ENCODE results near the gene TXNDC11. TPM values are rescaled to one million over a fixed set of nuclear protein-coding genes. Genes with fewer than 3 reads are reported as not detected.

The TXNDC11 gene
- total and polyA plus RNA-seq, 2 experiments from 2014 or later = 6.8 to 12.0 TPM

- TF ChIP-seq CREB1 (CRISPR knock-in tag; IDR thresholded peaks at IDR 0.05; ENCODE audit: low read depth) = no peak
- no peak for TF ChIP-seq STAT1 (IDR thresholded peaks at IDR 0.05; ENCODE audit: unreplicated experiment)
- TF ChIP-seq ETS1 (IDR thresholded peaks at IDR 0.05) = no peak
- TF ChIP-seq, protein P1, sequence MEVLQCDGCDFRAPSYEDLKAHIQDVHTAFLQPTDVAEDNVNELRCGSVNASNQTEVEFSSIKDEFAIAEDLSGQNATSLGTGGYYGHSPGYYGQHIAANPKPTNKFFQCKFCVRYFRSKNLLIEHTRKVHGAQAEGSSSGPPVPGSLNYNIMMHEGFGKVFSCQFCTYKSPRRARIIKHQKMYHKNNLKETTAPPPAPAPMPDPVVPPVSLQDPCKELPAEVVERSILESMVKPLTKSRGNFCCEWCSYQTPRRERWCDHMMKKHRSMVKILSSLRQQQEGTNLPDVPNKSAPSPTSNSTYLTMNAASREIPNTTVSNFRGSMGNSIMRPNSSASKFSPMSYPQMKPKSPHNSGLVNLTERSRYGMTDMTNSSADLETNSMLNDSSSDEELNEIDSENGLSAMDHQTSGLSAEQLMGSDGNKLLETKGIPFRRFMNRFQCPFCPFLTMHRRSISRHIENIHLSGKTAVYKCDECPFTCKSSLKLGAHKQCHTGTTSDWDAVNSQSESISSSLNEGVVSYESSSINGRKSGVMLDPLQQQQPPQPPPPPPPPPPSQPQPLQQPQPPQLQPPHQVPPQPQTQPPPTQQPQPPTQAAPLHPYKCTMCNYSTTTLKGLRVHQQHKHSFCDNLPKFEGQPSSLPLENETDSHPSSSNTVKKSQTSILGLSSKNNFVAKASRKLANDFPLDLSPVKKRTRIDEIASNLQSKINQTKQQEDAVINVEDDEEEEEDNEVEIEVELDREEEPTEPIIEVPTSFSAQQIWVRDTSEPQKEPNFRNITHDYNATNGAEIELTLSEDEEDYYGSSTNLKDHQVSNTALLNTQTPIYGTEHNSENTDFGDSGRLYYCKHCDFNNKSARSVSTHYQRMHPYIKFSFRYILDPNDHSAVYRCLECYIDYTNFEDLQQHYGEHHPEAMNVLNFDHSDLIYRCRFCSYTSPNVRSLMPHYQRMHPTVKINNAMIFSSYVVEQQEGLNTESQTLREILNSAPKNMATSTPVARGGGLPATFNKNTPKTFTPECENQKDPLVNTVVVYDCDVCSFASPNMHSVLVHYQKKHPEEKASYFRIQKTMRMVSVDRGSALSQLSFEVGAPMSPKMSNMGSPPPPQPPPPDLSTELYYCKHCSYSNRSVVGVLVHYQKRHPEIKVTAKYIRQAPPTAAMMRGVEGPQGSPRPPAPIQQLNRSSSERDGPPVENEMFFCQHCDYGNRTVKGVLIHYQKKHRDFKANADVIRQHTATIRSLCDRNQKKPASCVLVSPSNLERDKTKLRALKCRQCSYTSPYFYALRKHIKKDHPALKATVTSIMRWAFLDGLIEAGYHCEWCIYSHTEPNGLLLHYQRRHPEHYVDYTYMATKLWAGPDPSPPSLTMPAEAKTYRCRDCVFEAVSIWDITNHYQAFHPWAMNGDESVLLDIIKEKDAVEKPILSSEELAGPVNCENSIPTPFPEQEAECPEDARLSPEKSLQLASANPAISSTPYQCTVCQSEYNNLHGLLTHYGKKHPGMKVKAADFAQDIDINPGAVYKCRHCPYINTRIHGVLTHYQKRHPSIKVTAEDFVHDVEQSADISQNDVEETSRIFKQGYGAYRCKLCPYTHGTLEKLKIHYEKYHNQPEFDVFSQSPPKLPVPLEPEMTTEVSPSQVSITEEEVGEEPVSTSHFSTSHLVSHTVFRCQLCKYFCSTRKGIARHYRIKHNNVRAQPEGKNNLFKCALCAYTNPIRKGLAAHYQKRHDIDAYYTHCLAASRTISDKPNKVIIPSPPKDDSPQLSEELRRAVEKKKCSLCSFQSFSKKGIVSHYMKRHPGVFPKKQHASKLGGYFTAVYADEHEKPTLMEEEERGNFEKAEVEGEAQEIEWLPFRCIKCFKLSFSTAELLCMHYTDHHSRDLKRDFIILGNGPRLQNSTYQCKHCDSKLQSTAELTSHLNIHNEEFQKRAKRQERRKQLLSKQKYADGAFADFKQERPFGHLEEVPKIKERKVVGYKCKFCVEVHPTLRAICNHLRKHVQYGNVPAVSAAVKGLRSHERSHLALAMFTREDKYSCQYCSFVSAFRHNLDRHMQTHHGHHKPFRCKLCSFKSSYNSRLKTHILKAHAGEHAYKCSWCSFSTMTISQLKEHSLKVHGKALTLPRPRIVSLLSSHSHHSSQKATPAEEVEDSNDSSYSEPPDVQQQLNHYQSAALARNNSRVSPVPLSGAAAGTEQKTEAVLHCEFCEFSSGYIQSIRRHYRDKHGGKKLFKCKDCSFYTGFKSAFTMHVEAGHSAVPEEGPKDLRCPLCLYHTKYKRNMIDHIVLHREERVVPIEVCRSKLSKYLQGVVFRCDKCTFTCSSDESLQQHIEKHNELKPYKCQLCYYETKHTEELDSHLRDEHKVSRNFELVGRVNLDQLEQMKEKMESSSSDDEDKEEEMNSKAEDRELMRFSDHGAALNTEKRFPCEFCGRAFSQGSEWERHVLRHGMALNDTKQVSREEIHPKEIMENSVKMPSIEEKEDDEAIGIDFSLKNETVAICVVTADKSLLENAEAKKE (CRISPR knock-in tag; IDR thresholded peaks at IDR 0.05) = no peak
Observed at GRCh38 chr16:11768849-11769248, 26.2 kb upstream of the TXNDC11 start (continued).

DNA sequence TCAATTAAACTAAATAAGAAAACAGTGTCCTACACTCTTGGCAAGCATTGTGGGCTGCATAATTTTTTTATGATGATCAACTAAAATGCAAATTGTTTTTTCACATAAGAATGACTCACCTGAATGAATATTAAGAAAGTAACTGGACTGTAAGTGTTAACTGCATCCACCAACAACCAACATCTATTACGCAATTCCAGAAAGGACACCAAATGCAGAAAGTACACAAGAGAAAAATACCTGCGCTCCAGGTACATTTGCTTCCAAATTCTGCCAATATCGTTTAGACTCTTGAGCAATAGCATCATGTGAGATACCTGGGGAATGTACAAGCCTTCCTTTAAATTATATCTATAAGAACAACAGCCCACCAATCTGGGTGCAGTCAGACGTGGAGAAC lies 19.8 kb upstream of the TXNDC11 start:
- no peaks in the 10 kb centered on the region for H3K27me3 Mint-ChIP-seq (ENCODE audit: insufficient read depth, low read depth, poor library complexity)
- H2AFZ ChIP-seq = no peak overlapping the region
- TF ChIP-seq REST (IDR thresholded peaks at IDR 0.05; ENCODE audit: unreplicated experiment) = no peak
- no peak for TF ChIP-seq JUNB (IDR thresholded peaks at IDR 0.05; ENCODE audit: unreplicated experiment)
- no peak for TF ChIP-seq STAT1 (IDR thresholded peaks at IDR 0.05; ENCODE audit: unreplicated experiment)
- TF ChIP-seq CREB1 (CRISPR knock-in tag; IDR thresholded peaks at IDR 0.05; ENCODE audit: low read depth) = no peak
- TF ChIP-seq EZH2phosphoT487 (IDR thresholded peaks at IDR 0.05; ENCODE audit: unreplicated experiment) = no peak
- no peak for TF ChIP-seq EZH2 (IDR thresholded peaks at IDR 0.05; ENCODE audit: low read depth, unreplicated experiment)
- no peak for TF ChIP-seq ZNF331 (CRISPR knock-in tag; IDR thresholded peaks at IDR 0.05; ENCODE audit: low read depth)
- no peak for TF ChIP-seq ETS1 (IDR thresholded peaks at IDR 0.05)
- TF ChIP-seq POLR2AphosphoS5 (IDR thresholded peaks at IDR 0.05; ENCODE audit: low read depth) = no peak
- no peak for TF ChIP-seq ZNF114 (CRISPR knock-in tag; IDR thresholded peaks at IDR 0.05)

More for the DNA sequence above, 19.8 kb upstream of the TXNDC11 start:
- Histone ChIP-seq H3K27ac (ENCODE audit: low read depth) (no peak overlapping the region), H3K27me3 (ENCODE audit: insufficient read depth) (no peaks in the 10 kb centered on the region), H3K4me3 (no peak overlapping the region), H3K4me2 (no peak overlapping the region), H3K4me1 (ENCODE audit: insufficient read depth) (no peaks in the 10 kb centered on the region), H3F3A (replicated peaks; ENCODE audit: low read depth) (peaks cover 7% of the 10 kb centered on the region; the same call in 1 of the 2 replicates), H3K79me2 (replicated peaks; ENCODE audit: insufficient read depth) (no peaks in the 10 kb centered on the region), H4K20me1 (replicated peaks; ENCODE audit: insufficient read depth) (peaks cover 7% of the 10 kb centered on the region; the same call in 1 of the 2 replicates), H3K9me2 (ENCODE audit: insufficient read depth) (no peaks in the 10 kb centered on the region), H3K36me3 (ENCODE audit: insufficient read depth) (peaks cover 60% of the 10 kb centered on the region)
- no peak overlapping the region for H3K27ac Mint-ChIP-seq
- no peaks in the 10 kb centered on the region for H3K4me1 Mint-ChIP-seq
- ATAC-seq (no peak), DNase-seq (ENCODE audit: low spot score) (no peak)
- no peak overlapping the region for H3K4me3 Mint-ChIP-seq
- H3K9me3 Mint-ChIP-seq = no peaks in the 10 kb centered on the region
- H3K36me3 Mint-ChIP-seq (ENCODE audit: low read depth) = peaks cover 64% of the 10 kb centered on the region
